PC-3 (cell line): ENCODE results near the gene BEX5. TPM values are rescaled to one million over a fixed set of nuclear protein-coding genes. Genes with fewer than 3 reads are reported as not detected.
A peak's percentile ranks its signal among the peaks of the same experiment; 100 is the strongest.
"Not testable (repeated sequence)": the region's sequence is repeated elsewhere in the genome, so short reads cannot be mapped to it uniquely, and the experiment has no call there.

Experiments
- ATAC-seq: fragments of 200-7000 bp; cut with Tn5 transposase; 2 replicates; pipeline ENCODE4 v1.9.1; 2020; ENCODE audit warnings: mild to moderate bottlenecking, moderate library complexity
- BruUV-seq: library from RNA; stranded (reverse); fragments of 400-500 nt; replicated peaks from 2 replicates; lab custom pipeline; 2021; lab: Mats Ljungman, UMichigan
- CTCF ChIA-PET: fragments of 300-600 bp; sonication (Branson Sonifier 250); formaldehyde crosslinking; loops from one replicate; lab custom pipeline; 2022; ENCODE audit warnings: antibody characterized with exemption; lab: Charles Lee
- POLR2A ChIA-PET: fragments of 300-600 bp; sonication (Branson Sonifier 250); formaldehyde crosslinking; loops from one replicate; lab custom pipeline; 2022; ENCODE audit warnings: antibody characterized with exemption; ENCODE audit not compliant: unreplicated experiment; lab: Charles Lee
- DNase-seq: peaks from one replicate; pipeline ENCODE4 v3.0.0-alpha.2; 2015
- H2AFZ ChIP-seq: fragments of 300-600 bp; sonication (generic); 2 replicates; pipeline ENCODE4 v1.6.0; 2016; ENCODE audit warnings: antibody characterized with exemption, low read length
- H3F3A ChIP-seq: fragments of 300-600 bp; sonication (generic); one replicate; pipeline ENCODE4 v1.6.0; 2017; ENCODE audit warnings: antibody characterized with exemption, low read length, control low read depth, mild to moderate bottlenecking; ENCODE audit not compliant: unreplicated experiment
- H3K27ac ChIP-seq: fragments of 300-600 bp; sonication (generic); 2 replicates; pipeline ENCODE4 v1.5.1; 2016; ENCODE audit warnings: mild to moderate bottlenecking, low read length
- H3K27me3 ChIP-seq: fragments of 300-600 bp; sonication (generic); 2 replicates; pipeline ENCODE4 v1.6.1; 2016; ENCODE audit warnings: low read length, mixed read lengths
- H3K36me3 ChIP-seq: fragments of 300-600 bp; sonication (generic); 2 replicates; pipeline ENCODE4 v1.6.1; 2016; ENCODE audit warnings: low read depth, mixed run types, low read length, mixed read lengths
- H3K4me1 ChIP-seq: fragments of 300-600 bp; sonication (generic); 2 replicates; pipeline ENCODE4 v1.5.1; 2016; ENCODE audit warnings: low read length; ENCODE audit not compliant: insufficient read depth
- H3K4me2 ChIP-seq: fragments of 300-600 bp; sonication (generic); 2 replicates; pipeline ENCODE4 v1.6.0; 2016; ENCODE audit warnings: low read length
- H3K4me3 ChIP-seq: fragments of 300-600 bp; sonication (generic); 2 replicates; pipeline ENCODE4 v1.5.1; 2016; ENCODE audit warnings: mild to moderate bottlenecking, low read length, mixed read lengths
- H3K79me2 ChIP-seq: fragments of 300-600 bp; sonication (generic); 2 replicates; pipeline ENCODE4 v1.6.1; 2017; ENCODE audit warnings: low read length, mixed read lengths
- H3K9ac ChIP-seq: fragments of 300-600 bp; sonication (generic); 2 replicates; pipeline ENCODE4 v1.6.0; 2016; ENCODE audit warnings: mild to moderate bottlenecking, low read length
- H3K9me2 ChIP-seq: fragments of 300-600 bp; sonication (generic); replicated peaks from 2 replicates; pipeline ENCODE4 v1.6.1; 2016; ENCODE audit warnings: mixed run types, low read length, mixed read lengths
- H3K9me3 ChIP-seq: fragments of 300-600 bp; sonication (generic); 2 replicates; pipeline ENCODE4 v1.6.1; 2016; ENCODE audit warnings: low read length, mixed read lengths
- H4K20me1 ChIP-seq: fragments of 300-600 bp; sonication (generic); 2 replicates; pipeline ENCODE4 v1.6.1; 2016; ENCODE audit warnings: low read length, mixed read lengths
- CTCF ChIP-seq: fragments of 300-600 bp; sonication (generic); conservative IDR thresholded peaks from 2 replicates; pipeline ENCODE4 v1.5.1; 2017; ENCODE audit warnings: antibody characterized with exemption, low read depth, mild to moderate bottlenecking, low read length
- EZH2 ChIP-seq: fragments of 300-600 bp; sonication (generic); IDR thresholded peaks from one replicate; pipeline ENCODE4 v1.6.1; 2017; ENCODE audit warnings: antibody characterized with exemption, mild to moderate bottlenecking, low read length; ENCODE audit not compliant: unreplicated experiment
- EZH2phosphoT487 ChIP-seq: fragments of 300-600 bp; sonication (generic); IDR thresholded peaks from 2 replicates; pipeline ENCODE4 v1.6.1; 2018; ENCODE audit warnings: mild to moderate bottlenecking, antibody characterized with exemption, low read length, borderline replicate concordance
- intact Hi-C: fragments of 100-400 bp; cut with micrococcal nuclease; formaldehyde crosslinking; loops from 2 replicates; pipeline ENCODE4 v1.9.0; 2023
- total RNA-seq: library from RNA; depleted of rRNA; stranded (reverse); fragments of >200 nt; gene quantifications from 2 replicates; pipeline ENCODE4 v1.2.3, GENCODE V29; 2014

Gene BEX5
- total RNA-seq, 1 experiment from 2014 or later: 0.18 TPM

DNA sequence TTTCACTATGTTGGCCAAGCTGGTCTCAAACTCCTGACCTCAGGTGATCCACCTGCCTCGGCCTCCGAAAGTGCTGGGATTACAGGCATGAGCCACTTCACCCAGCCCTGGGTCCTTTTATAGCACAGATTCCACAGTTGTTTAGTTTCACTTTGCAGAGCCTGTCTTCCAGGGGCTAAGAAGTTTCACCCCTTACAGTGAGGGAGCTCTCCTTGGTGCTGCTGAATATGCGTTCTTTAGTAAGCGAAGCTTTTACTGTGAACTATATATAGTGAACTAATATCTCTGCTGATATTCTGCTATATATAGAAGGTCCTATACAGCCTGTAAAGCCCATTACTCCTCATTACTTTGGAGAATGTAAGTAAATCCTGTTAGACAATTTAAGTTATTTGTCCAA, 17.7 kb downstream of the BEX5 start:
- Histone ChIP-seq H3K9me3 (no peaks in the 10 kb centered on the region), H4K20me1 (no peaks in the 10 kb centered on the region), H3K9ac (no peak overlapping the region), H3K27ac (no peak overlapping the region), H3K36me3 (no peaks in the 10 kb centered on the region), H3K9me2 (no peaks in the 10 kb centered on the region), H2AFZ (no peak overlapping the region), H3K27me3 (no peaks in the 10 kb centered on the region), H3K4me2 (no peak overlapping the region), H3K4me3 (no peak overlapping the region), H3F3A (no peaks in the 10 kb centered on the region), H3K79me2 (no peaks in the 10 kb centered on the region), H3K4me1 (no peaks in the 10 kb centered on the region)
- DNase-seq: no peak
- ChIA-PET POLR2A (no interaction called here), CTCF (interaction anchor here (0.6 kb wide), 1 partner anchor 567 kb away, joined by 5 read pairs; no protein-coding TSS in a partner anchor)
- BruUV-seq: no TSS peak
- no peak for ATAC-seq
- TF ChIP-seq EZH2 (no peak), CTCF (no peak), EZH2phosphoT487 (no peak)
- intact Hi-C loops: no loop called here

DNA sequence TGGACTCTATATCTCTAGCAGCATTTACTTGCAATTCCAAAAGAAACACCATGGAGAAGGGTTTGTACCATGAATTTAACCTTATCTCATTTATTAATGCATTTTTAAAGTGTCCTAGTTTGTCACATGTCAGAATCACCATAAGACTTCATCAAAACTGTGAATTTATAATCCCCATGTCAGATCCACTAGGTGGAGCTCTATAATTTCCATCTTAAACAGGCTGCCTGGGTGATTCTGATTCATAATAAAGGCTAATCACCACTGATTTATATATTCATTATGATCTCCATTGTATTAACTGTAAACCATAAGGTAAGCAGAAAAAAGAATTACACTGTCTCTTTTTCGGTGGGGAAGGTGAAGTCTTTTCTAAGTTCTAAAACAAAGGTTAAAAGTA, 26.3 kb downstream of the BEX5 start:
- CTCF ChIA-PET: no interaction called here
- peak; percentile 41 for DNase-seq
- H3K36me3 ChIP-seq: no peaks in the 10 kb centered on the region
- POLR2A ChIA-PET: no interaction called here
- H3K4me1 ChIP-seq: no peaks in the 10 kb centered on the region
- no TSS peak for BruUV-seq
- ATAC-seq: no peak
- H4K20me1 ChIP-seq: no peaks in the 10 kb centered on the region
- 0 out of 2 replicates have a peak, but pooled peaks cover 6% of the 10 kb centered on the region for H3K27me3 ChIP-seq
- H3K9me2 ChIP-seq: no peaks in the 10 kb centered on the region
- H3K79me2 ChIP-seq: no peaks in the 10 kb centered on the region
- H3F3A ChIP-seq: no peaks in the 10 kb centered on the region
- H2AFZ ChIP-seq: no peak overlapping the region
- H3K27ac ChIP-seq: no peak overlapping the region
- intact Hi-C loops: loop anchor here (10.0 kb wide), 1 partner anchor 735 kb away; no protein-coding TSS in a partner anchor
- no peak overlapping the region for H3K4me2 ChIP-seq
- no peak overlapping the region for H3K4me3 ChIP-seq
- H3K9ac ChIP-seq: no peak overlapping the region
- TF ChIP-seq EZH2phosphoT487 (no peak), CTCF (peak; percentile 55)
- H3K9me3 ChIP-seq: no peaks in the 10 kb centered on the region

DNA sequence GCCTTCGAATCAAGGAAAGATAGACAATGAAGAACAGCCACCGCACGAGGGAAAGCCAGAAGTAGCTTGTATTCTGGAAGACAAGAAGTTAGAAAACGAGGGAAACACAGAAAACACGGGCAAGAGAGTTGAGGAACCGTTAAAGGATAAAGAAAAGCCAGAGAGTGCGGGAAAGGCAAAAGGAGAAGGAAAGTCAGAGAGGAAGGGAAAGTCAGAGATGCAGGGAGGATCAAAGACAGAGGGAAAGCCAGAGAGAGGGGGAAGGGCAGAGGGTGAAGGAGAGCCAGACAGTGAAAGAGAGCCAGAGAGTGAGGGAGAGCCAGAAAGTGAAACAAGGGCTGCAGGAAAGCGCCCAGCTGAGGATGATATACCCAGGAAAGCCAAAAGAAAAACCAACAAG, 28.9 kb downstream of the BEX5 start:
- Histone ChIP-seq H3K9me2 (no peaks in the 10 kb centered on the region), H2AFZ (no peak overlapping the region), H3K27ac (no peak overlapping the region), H3K4me1 (no peaks in the 10 kb centered on the region), H3K4me3 (no peak overlapping the region), H3K36me3 (no peaks in the 10 kb centered on the region), H3F3A (no peaks in the 10 kb centered on the region), H3K79me2 (no peaks in the 10 kb centered on the region), H3K9ac (no peak overlapping the region), H3K27me3 (0 out of 2 replicates have a peak, but pooled peaks cover 6% of the 10 kb centered on the region), H4K20me1 (no peaks in the 10 kb centered on the region), H3K4me2 (no peak overlapping the region), H3K9me3 (no peaks in the 10 kb centered on the region)
- BruUV-seq: no TSS peak
- POLR2A ChIA-PET: no interaction called here
- ATAC-seq (no peak), DNase-seq (no peak)
- TF ChIP-seq CTCF (no peak), EZH2phosphoT487 (no peak), EZH2 (no peak)
- intact Hi-C loops: loop anchor here (10.0 kb wide), 1 partner anchor 738 kb away; no protein-coding TSS in a partner anchor
- CTCF ChIA-PET: no interaction called here

DNA sequence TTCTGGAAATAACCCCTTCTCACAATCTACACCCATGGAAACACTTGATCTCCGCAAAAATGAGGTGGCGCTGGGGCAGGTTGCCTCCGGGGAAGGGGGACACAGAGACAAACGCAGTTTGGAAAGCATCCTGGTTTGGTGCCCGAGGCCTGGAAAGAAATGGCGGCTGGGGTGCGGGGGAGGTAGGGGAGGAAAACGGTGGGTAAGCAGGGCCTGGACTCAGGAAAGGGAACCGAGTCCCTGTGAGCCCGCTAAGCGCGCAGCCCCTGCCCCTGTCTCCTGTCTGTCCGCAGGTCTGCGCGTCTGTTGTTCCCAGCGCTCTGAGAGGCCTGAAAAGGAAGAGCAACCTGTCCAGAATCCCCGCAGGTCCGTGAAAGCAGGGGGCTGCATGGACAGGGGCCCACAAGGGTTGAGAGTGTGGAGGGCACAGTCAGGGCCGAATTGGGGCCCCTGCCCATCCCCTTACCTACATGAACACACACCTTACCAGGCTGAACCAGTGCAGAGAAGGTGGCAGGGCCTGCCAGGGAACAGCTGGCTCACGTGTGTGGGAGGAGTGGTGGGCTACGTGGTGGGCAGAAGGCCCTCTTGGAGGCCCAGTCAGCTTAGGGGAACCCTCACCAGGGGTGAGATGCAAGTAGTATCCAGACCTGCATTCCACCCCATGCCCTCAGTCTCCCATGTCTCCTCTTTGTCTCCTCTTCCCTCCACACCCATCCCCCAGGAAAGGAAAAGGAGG, 29.5 kb downstream of the BEX5 start:
- H3K9ac ChIP-seq, H3K9me3 ChIP-seq, H3K79me2 ChIP-seq, BruUV-seq, H3K4me1 ChIP-seq, H4K20me1 ChIP-seq, CTCF ChIA-PET, H3K4me3 ChIP-seq, H3F3A ChIP-seq, H2AFZ ChIP-seq, H3K4me2 ChIP-seq, H3K36me3 ChIP-seq, POLR2A ChIA-PET, DNase-seq, ATAC-seq, H3K9me2 ChIP-seq, H3K27ac ChIP-seq, H3K27me3 ChIP-seq: not testable (repeated sequence)
- intact Hi-C loops: loop anchor here (10.0 kb wide), 1 partner anchor 739 kb away; no protein-coding TSS in a partner anchor
